WTC11 (cell line): ENCODE measurements around the gene FAM199X. TPM values are rescaled to one million over a fixed set of nuclear protein-coding genes. Genes with fewer than 3 reads are reported as not detected.

Experiments used
- ATAC-seq: fragments of 200-7000 bp; cut with Tn5 transposase; 2 replicates; pipeline ENCODE4 v1.10.0; 2021; ENCODE audit warnings: mild to moderate bottlenecking, moderate library complexity
- CTCF ChIA-PET: fragments of 300-600 bp; sonication (Branson Sonifier 250); formaldehyde crosslinking; loops from one replicate; lab custom pipeline; 2021; ENCODE audit warnings: antibody characterized with exemption; lab: Charles Lee
- POLR2A ChIA-PET: fragments of 350-600 bp; sonication (Branson Sonifier 250); formaldehyde crosslinking; loops from one replicate; lab custom pipeline; 2021; ENCODE audit warnings: antibody characterized with exemption; lab: Charles Lee
- DNase-seq: peaks from one replicate; pipeline ENCODE4 v3.0.0; 2021; ENCODE audit warnings: low spot score
- H3K27ac Mint-ChIP-seq: 2 replicates; pipeline ENCODE4 v1.8.0; 2021; ENCODE audit warnings: mixed read lengths
- H3K27me3 Mint-ChIP-seq: 2 replicates; pipeline ENCODE4 v1.8.0; 2021; ENCODE audit warnings: low read depth, mild to moderate bottlenecking, moderate library complexity, mixed read lengths
- H3K36me3 Mint-ChIP-seq: 2 replicates; pipeline ENCODE4 v1.8.0; 2021; ENCODE audit warnings: mixed read lengths
- H3K4me1 Mint-ChIP-seq: 2 replicates; pipeline ENCODE4 v1.8.0; 2022; ENCODE audit warnings: mixed read lengths
- H3K4me3 Mint-ChIP-seq: 2 replicates; pipeline ENCODE4 v1.8.0; 2021; ENCODE audit warnings: mild to moderate bottlenecking, moderate library complexity, mixed read lengths
- H3K9me3 Mint-ChIP-seq: 2 replicates; pipeline ENCODE4 v1.8.0; 2021; ENCODE audit warnings: mixed read lengths
- ELF4 ChIP-seq: sonication (generic); formaldehyde crosslinking; IDR thresholded peaks from 2 replicates; pipeline ENCODE4 v1.8.1; 2022; ENCODE audit warnings: low read depth, mild to moderate bottlenecking, moderate library complexity, missing genetic modification reagents
- MXD4 ChIP-seq: fragments of 250-450 bp; sonication (Bioruptor Pico); IDR thresholded peaks from 2 replicates; pipeline ENCODE4 v1.8.0; 2021; ENCODE audit warnings: mild to moderate bottlenecking, moderate library complexity, borderline replicate concordance
- MYBL2 ChIP-seq: sonication (generic); formaldehyde crosslinking; IDR thresholded peaks from 2 replicates; pipeline ENCODE4 v1.8.1; 2023; ENCODE audit warnings: mild to moderate bottlenecking, moderate library complexity, missing genetic modification reagents
- NR1H2 ChIP-seq: sonication (generic); formaldehyde crosslinking; IDR thresholded peaks from 2 replicates; pipeline ENCODE4 v1.9.0; 2021; ENCODE audit warnings: mild to moderate bottlenecking, moderate library complexity, missing genetic modification reagents
- SMAD4 ChIP-seq: sonication (generic); formaldehyde crosslinking; IDR thresholded peaks from 2 replicates; pipeline ENCODE4 v1.8.0; 2022; ENCODE audit warnings: mild to moderate bottlenecking, missing genetic modification reagents
- SP1 ChIP-seq: sonication (generic); formaldehyde crosslinking; conservative IDR thresholded peaks from 2 replicates; pipeline ENCODE4 v1.8.1; 2022; ENCODE audit warnings: missing genetic modification reagents
- TEAD4 ChIP-seq: sonication (generic); formaldehyde crosslinking; IDR thresholded peaks from 2 replicates; pipeline ENCODE4 v1.8.0; 2022; ENCODE audit warnings: mild to moderate bottlenecking, missing genetic modification reagents
- ZNF121 ChIP-seq: sonication (generic); formaldehyde crosslinking; IDR thresholded peaks from 2 replicates; pipeline ENCODE4 v1.8.0; 2023; ENCODE audit warnings: missing genetic modification reagents
- ZNF219 ChIP-seq: sonication (generic); formaldehyde crosslinking; IDR thresholded peaks from 2 replicates; pipeline ENCODE4 v1.8.0; 2023; ENCODE audit warnings: missing genetic modification reagents, mild to moderate bottlenecking, borderline replicate concordance
- ZNF317 ChIP-seq: sonication (generic); formaldehyde crosslinking; IDR thresholded peaks from 2 replicates; pipeline ENCODE4 v1.8.1; 2023; ENCODE audit warnings: low read depth, mild to moderate bottlenecking, moderate library complexity, missing genetic modification reagents, borderline replicate concordance
- total RNA-seq: library from RNA; stranded (reverse); gene quantifications from 3 replicates; pipeline ENCODE4 v1.2.3, GENCODE V29; 2021
- TF ChIP-seq, protein P1 (sequence below): sonication (generic); formaldehyde crosslinking; IDR thresholded peaks from 2 replicates; pipeline ENCODE4 v1.8.1; 2022; ENCODE audit warnings: low read depth, missing genetic modification reagents, borderline replicate concordance
- TF ChIP-seq, protein P2 (sequence below): sonication (generic); formaldehyde crosslinking; IDR thresholded peaks from 2 replicates; pipeline ENCODE4 v1.8.0; 2022; ENCODE audit warnings: mild to moderate bottlenecking, missing genetic modification reagents
- TF ChIP-seq, protein P3 (sequence below): sonication (generic); formaldehyde crosslinking; IDR thresholded peaks from 2 replicates; pipeline ENCODE4 v1.8.0; 2023; ENCODE audit warnings: missing genetic modification reagents
- TF ChIP-seq, protein P4 (sequence below): fragments of 250-450 bp; sonication (Bioruptor Pico); IDR thresholded peaks from 2 replicates; pipeline ENCODE4 v1.9.0; 2021; ENCODE audit warnings: mild to moderate bottlenecking
- TF ChIP-seq, protein P5 (sequence below): fragments of 250-450 bp; sonication (Bioruptor Pico); IDR thresholded peaks from 2 replicates; pipeline ENCODE4 v1.9.0; 2021; ENCODE audit warnings: moderate library complexity, mild to moderate bottlenecking, inconsistent platforms, borderline replicate concordance
- TF ChIP-seq, protein P6 (sequence below): sonication (generic); formaldehyde crosslinking; IDR thresholded peaks from 2 replicates; pipeline ENCODE4 v1.8.0; 2022; ENCODE audit warnings: mild to moderate bottlenecking, missing genetic modification reagents
- TF ChIP-seq, protein P7 (sequence below): sonication (generic); formaldehyde crosslinking; IDR thresholded peaks from 2 replicates; pipeline ENCODE4 v1.8.1; 2022; ENCODE audit warnings: missing genetic modification reagents, borderline replicate concordance

The FAM199X gene
- total RNA-seq, 1 experiment from 2014 or later, result 14.5 TPM

DNA sequence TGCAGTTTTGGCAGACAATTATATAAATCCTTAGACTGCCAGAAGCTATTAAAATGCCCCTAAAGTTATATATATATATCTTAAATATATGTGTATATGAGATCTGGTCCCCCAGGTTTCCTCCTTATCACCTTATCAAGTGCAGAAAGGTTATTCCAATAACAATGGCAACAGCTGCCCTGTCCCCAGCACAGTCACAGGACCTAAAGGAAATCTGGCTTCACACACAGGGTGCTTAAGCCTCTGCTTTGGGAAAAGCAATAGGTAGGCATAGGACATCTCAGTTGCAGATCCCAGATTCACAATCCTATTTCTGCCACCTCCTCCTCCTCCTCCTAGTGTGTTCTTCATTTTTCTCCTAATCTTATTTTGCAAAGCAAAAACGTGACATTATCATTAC is 15.2 kb upstream of the FAM199X start:
- CTCF ChIA-PET, result no interaction called here
- no peaks in the 10 kb centered on the region for H3K4me1 Mint-ChIP-seq
- DNase-seq (no peak), ATAC-seq (no peak)
- H3K27me3 Mint-ChIP-seq, result no peaks in the 10 kb centered on the region; the same call in 1 of the 2 replicates
- H3K4me3 Mint-ChIP-seq, result no peak overlapping the region
- no peak overlapping the region for H3K27ac Mint-ChIP-seq
- H3K36me3 Mint-ChIP-seq, result no peaks in the 10 kb centered on the region
- POLR2A ChIA-PET, result no interaction called here
- TF ChIP-seq SP1 (no peak), SMAD4 (CRISPR knock-in tag) (no peak), ZNF317 (CRISPR knock-in tag) (no peak), ZNF219 (CRISPR knock-in tag) (no peak), ZNF121 (CRISPR knock-in tag) (no peak), MYBL2 (CRISPR knock-in tag) (no peak), TEAD4 (CRISPR knock-in tag) (no peak), ELF4 (no peak), NR1H2 (no peak), MXD4 (CRISPR knock-in tag) (no peak)
- TF ChIP-seq, protein P1, sequence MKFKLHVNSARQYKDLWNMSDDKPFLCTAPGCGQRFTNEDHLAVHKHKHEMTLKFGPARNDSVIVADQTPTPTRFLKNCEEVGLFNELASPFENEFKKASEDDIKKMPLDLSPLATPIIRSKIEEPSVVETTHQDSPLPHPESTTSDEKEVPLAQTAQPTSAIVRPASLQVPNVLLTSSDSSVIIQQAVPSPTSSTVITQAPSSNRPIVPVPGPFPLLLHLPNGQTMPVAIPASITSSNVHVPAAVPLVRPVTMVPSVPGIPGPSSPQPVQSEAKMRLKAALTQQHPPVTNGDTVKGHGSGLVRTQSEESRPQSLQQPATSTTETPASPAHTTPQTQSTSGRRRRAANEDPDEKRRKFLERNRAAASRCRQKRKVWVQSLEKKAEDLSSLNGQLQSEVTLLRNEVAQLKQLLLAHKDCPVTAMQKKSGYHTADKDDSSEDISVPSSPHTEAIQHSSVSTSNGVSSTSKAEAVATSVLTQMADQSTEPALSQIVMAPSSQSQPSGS, result no peak
- TF ChIP-seq, protein P2, sequence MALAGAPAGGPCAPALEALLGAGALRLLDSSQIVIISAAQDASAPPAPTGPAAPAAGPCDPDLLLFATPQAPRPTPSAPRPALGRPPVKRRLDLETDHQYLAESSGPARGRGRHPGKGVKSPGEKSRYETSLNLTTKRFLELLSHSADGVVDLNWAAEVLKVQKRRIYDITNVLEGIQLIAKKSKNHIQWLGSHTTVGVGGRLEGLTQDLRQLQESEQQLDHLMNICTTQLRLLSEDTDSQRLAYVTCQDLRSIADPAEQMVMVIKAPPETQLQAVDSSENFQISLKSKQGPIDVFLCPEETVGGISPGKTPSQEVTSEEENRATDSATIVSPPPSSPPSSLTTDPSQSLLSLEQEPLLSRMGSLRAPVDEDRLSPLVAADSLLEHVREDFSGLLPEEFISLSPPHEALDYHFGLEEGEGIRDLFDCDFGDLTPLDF (CRISPR knock-in tag), result no peak
- TF ChIP-seq, protein P3, sequence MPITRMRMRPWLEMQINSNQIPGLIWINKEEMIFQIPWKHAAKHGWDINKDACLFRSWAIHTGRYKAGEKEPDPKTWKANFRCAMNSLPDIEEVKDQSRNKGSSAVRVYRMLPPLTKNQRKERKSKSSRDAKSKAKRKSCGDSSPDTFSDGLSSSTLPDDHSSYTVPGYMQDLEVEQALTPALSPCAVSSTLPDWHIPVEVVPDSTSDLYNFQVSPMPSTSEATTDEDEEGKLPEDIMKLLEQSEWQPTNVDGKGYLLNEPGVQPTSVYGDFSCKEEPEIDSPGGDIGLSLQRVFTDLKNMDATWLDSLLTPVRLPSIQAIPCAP (CRISPR knock-in tag), result no peak
- TF ChIP-seq, protein P4, sequence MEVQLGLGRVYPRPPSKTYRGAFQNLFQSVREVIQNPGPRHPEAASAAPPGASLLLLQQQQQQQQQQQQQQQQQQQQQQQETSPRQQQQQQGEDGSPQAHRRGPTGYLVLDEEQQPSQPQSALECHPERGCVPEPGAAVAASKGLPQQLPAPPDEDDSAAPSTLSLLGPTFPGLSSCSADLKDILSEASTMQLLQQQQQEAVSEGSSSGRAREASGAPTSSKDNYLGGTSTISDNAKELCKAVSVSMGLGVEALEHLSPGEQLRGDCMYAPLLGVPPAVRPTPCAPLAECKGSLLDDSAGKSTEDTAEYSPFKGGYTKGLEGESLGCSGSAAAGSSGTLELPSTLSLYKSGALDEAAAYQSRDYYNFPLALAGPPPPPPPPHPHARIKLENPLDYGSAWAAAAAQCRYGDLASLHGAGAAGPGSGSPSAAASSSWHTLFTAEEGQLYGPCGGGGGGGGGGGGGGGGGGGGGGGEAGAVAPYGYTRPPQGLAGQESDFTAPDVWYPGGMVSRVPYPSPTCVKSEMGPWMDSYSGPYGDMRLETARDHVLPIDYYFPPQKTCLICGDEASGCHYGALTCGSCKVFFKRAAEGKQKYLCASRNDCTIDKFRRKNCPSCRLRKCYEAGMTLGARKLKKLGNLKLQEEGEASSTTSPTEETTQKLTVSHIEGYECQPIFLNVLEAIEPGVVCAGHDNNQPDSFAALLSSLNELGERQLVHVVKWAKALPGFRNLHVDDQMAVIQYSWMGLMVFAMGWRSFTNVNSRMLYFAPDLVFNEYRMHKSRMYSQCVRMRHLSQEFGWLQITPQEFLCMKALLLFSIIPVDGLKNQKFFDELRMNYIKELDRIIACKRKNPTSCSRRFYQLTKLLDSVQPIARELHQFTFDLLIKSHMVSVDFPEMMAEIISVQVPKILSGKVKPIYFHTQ (CRISPR knock-in tag), result no peak
- TF ChIP-seq, protein P5, sequence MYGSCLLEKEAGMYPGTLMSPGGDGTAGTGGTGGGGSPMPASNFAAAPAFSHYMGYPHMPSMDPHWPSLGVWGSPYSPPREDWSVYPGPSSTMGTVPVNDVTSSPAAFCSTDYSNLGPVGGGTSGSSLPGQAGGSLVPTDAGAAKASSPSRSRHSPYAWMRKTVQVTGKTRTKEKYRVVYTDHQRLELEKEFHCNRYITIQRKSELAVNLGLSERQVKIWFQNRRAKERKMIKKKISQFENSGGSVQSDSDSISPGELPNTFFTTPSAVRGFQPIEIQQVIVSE (CRISPR knock-in tag), result no peak
- TF ChIP-seq, protein P6, sequence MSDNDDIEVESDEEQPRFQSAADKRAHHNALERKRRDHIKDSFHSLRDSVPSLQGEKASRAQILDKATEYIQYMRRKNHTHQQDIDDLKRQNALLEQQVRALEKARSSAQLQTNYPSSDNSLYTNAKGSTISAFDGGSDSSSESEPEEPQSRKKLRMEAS, result no peak
- TF ChIP-seq, protein P7, sequence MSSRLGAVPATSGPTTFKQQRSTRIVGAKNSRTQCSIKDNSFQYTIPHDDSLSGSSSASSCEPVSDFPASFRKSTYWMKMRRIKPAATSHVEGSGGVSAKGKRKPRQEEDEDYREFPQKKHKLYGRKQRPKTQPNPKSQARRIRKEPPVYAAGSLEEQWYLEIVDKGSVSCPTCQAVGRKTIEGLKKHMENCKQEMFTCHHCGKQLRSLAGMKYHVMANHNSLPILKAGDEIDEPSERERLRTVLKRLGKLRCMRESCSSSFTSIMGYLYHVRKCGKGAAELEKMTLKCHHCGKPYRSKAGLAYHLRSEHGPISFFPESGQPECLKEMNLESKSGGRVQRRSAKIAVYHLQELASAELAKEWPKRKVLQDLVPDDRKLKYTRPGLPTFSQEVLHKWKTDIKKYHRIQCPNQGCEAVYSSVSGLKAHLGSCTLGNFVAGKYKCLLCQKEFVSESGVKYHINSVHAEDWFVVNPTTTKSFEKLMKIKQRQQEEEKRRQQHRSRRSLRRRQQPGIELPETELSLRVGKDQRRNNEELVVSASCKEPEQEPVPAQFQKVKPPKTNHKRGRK (CRISPR knock-in tag), result no peak
- H3K9me3 Mint-ChIP-seq, result no peaks in the 10 kb centered on the region
